Activated naive CD8-positive, alpha-beta T cell treated with anti-CD3 and anti-CD28 coated beads for 36 hours (primary cell): Measurements from ENCODE around the gene EPHB1. TPM values are rescaled to one million over a fixed set of nuclear protein-coding genes. Genes with fewer than 3 reads are reported as not detected.

Experiments used
- DNase-seq: peaks from one replicate; pipeline ENCODE4 v3.0.0; 2021
- H3K27ac Mint-ChIP-seq: one replicate; pipeline ENCODE4 v1.8.0; 2022; ENCODE audit warnings: mild to moderate bottlenecking, moderate library complexity, mixed read lengths
- H3K27me3 Mint-ChIP-seq: one replicate; pipeline ENCODE4 v1.8.0; 2022; ENCODE audit warnings: mild to moderate bottlenecking, mixed read lengths
- H3K36me3 Mint-ChIP-seq: one replicate; pipeline ENCODE4 v1.8.0; 2021; ENCODE audit warnings: mild to moderate bottlenecking, mixed read lengths
- H3K4me1 Mint-ChIP-seq: one replicate; pipeline ENCODE4 v1.8.0; 2021; ENCODE audit warnings: mixed read lengths
- H3K4me3 Mint-ChIP-seq: one replicate; pipeline ENCODE4 v1.8.0; 2022; ENCODE audit warnings: mild to moderate bottlenecking, moderate library complexity, mixed read lengths
- H3K9me3 Mint-ChIP-seq: one replicate; pipeline ENCODE4 v1.8.0; 2022; ENCODE audit warnings: mixed read lengths
- total RNA-seq, 2 experiments: library from RNA; stranded (reverse); gene quantifications; one replicate each; pipeline ENCODE4 v1.2.3, GENCODE V29; 2021

Gene EPHB1
- total RNA-seq, 2 experiments from 2014 or later = not detected

GRCh38 chr3:134810052-134810435 lies 15.0 kb downstream of the EPHB1 start:
- peaks cover 17% of the 10 kb centered on the region for H3K27me3 Mint-ChIP-seq

DNA sequence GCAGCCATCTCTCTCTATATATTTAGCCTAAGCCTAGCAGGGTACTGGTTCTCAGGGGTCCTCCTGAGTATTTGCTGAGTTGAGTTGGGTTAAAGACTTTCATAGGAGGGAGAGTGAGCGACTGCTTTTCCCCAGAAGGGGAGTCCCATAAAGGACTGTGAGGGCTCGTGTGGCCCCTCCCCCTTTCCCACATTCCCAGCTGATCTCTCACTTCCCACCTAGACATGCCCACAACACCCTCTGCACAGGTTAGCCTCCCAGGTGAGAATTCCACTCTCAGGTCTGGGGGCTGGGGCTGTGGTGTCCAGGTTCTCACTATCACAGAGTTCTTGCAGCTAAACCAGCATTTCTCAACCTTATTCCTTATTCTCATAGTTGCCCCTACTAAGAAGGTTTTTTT lies 15.8 kb downstream of the EPHB1 start:
- no peak for DNase-seq
- peaks cover 2% of the 10 kb centered on the region for H3K4me1 Mint-ChIP-seq
- no peak overlapping the region for H3K27ac Mint-ChIP-seq
- peaks cover 12% of the 10 kb centered on the region for H3K27me3 Mint-ChIP-seq
- no peak overlapping the region for H3K4me3 Mint-ChIP-seq
- no peaks in the 10 kb centered on the region for H3K36me3 Mint-ChIP-seq
- H3K9me3 Mint-ChIP-seq = no peaks in the 10 kb centered on the region

More at GRCh38 chr3:134810052-134810435, 15.0 kb downstream of the EPHB1 start:
- DNase-seq = no peak
- no peak overlapping the region for H3K4me3 Mint-ChIP-seq
- H3K4me1 Mint-ChIP-seq = peaks cover 2% of the 10 kb centered on the region
- H3K36me3 Mint-ChIP-seq = no peaks in the 10 kb centered on the region
- no peak overlapping the region for H3K27ac Mint-ChIP-seq
- no peaks in the 10 kb centered on the region for H3K9me3 Mint-ChIP-seq

GRCh38 chr3:134813618-134814017 lies 18.6 kb downstream of the EPHB1 start:
- Mint-ChIP-seq H3K4me3 (no peak overlapping the region), H3K27ac (no peak overlapping the region), H3K36me3 (no peaks in the 10 kb centered on the region), H3K9me3 (no peaks in the 10 kb centered on the region), H3K4me1 (peaks cover 2% of the 10 kb centered on the region), H3K27me3 (peaks cover under 1% of the 10 kb centered on the region)
- no peak for DNase-seq

GRCh38 chr3:134815519-134815918 lies 20.5 kb downstream of the EPHB1 start:
- Mint-ChIP-seq H3K27ac (no peak overlapping the region), H3K9me3 (no peaks in the 10 kb centered on the region), H3K4me3 (no peak overlapping the region), H3K4me1 (no peaks in the 10 kb centered on the region), H3K27me3 (no peaks in the 10 kb centered on the region), H3K36me3 (no peaks in the 10 kb centered on the region)
- DNase-seq = no peak

GRCh38 chr3:134816623-134817022 lies 21.6 kb downstream of the EPHB1 start:
- peaks cover 4% of the 10 kb centered on the region for H3K27me3 Mint-ChIP-seq
- no peak overlapping the region for H3K27ac Mint-ChIP-seq
- H3K36me3 Mint-ChIP-seq = no peaks in the 10 kb centered on the region
- H3K4me1 Mint-ChIP-seq = no peaks in the 10 kb centered on the region
- no peak for DNase-seq
- no peak overlapping the region for H3K4me3 Mint-ChIP-seq
- H3K9me3 Mint-ChIP-seq = no peaks in the 10 kb centered on the region

DNA sequence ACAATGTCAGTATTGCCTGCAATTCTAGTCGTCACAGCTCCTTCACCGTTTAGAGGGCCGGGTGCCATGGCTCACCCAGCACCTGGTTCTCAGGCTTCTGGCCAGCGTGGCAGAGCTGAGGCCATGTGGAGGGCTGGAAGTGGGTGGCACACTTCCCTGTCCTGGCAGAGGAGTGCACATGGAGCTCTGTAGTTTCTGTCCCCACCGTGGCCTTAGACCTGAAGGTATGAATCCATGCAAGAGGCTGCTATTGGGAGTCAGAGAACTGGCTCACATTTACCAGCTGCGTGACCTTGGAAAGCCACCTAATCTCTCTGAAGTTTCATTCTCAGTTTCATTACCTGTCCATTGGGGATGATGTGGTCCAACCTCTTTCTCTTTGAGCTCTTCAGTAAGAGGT lies 22.2 kb downstream of the EPHB1 start:
- Mint-ChIP-seq H3K4me1 (no peaks in the 10 kb centered on the region), H3K9me3 (no peaks in the 10 kb centered on the region), H3K27me3 (peaks cover 5% of the 10 kb centered on the region), H3K27ac (no peak overlapping the region), H3K36me3 (no peaks in the 10 kb centered on the region), H3K4me3 (no peak overlapping the region)
- no peak for DNase-seq

DNA sequence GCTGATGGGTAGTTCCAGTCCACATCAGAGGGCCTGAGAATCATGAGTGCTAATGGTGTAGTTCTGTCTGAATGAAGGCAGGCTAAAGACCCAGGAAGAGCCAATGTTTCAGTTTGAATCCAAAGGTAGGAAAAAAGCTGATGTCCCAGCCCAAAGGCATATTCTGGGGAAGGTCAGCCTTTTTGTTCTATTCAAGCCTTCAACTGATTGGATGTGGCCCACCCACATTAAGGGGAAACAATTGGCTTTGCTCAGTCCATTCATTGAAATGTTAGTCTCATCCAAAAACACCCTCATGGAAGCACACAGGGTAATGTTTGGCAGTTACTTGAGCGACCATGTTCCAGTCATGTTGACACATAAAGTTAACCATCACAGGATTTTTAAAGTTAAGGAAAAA lies 25.9 kb downstream of the EPHB1 start:
- H3K36me3 Mint-ChIP-seq = no peaks in the 10 kb centered on the region
- no peaks in the 10 kb centered on the region for H3K9me3 Mint-ChIP-seq
- no peaks in the 10 kb centered on the region for H3K4me1 Mint-ChIP-seq
- H3K27me3 Mint-ChIP-seq = peaks cover 5% of the 10 kb centered on the region
- DNase-seq = no peak
- no peak overlapping the region for H3K27ac Mint-ChIP-seq
- no peak overlapping the region for H3K4me3 Mint-ChIP-seq

DNA sequence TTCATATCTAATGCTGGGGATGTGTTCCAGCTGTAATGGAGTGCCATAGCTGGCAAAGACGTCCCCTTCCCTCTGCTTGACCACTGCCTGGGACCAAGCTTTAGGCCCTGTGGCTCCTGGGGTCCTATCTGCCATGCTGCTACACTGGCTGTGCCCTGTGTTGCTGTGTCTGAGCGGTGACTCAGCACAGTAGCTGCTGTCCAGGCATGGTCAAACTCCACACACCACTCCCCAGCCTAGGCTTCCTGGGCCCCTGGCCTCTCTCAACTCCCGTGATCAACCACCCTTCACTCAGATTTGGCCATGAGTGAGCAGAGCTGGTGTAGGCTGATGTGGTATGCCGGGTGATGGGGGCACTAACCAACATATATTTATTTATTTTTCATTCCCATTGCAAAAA lies 27.0 kb downstream of the EPHB1 start:
- H3K27ac Mint-ChIP-seq = no peak overlapping the region
- no peak overlapping the region for H3K4me3 Mint-ChIP-seq
- H3K4me1 Mint-ChIP-seq = no peaks in the 10 kb centered on the region
- peaks cover 5% of the 10 kb centered on the region for H3K27me3 Mint-ChIP-seq
- H3K36me3 Mint-ChIP-seq = no peaks in the 10 kb centered on the region
- DNase-seq = no peak
- no peaks in the 10 kb centered on the region for H3K9me3 Mint-ChIP-seq

- Mint-ChIP-seq H3K27me3 (peaks cover 5% of the 10 kb centered on the region), H3K36me3 (no peaks in the 10 kb centered on the region), H3K4me1 (no peaks in the 10 kb centered on the region), H3K9me3 (no peaks in the 10 kb centered on the region), H3K4me3 (no peak overlapping the region), H3K27ac (no peak overlapping the region)
- no peak for DNase-seq
Observed at GRCh38 chr3:134823679-134824078, 28.6 kb downstream of the EPHB1 start.

GRCh38 chr3:134824791-134825190 lies 29.7 kb downstream of the EPHB1 start:
- no peaks in the 10 kb centered on the region for H3K4me1 Mint-ChIP-seq
- H3K9me3 Mint-ChIP-seq = no peaks in the 10 kb centered on the region
- H3K27me3 Mint-ChIP-seq = peaks cover 5% of the 10 kb centered on the region
- H3K27ac Mint-ChIP-seq = no peak overlapping the region
- H3K4me3 Mint-ChIP-seq = no peak overlapping the region
- H3K36me3 Mint-ChIP-seq = no peaks in the 10 kb centered on the region
- no peak for DNase-seq

GRCh38 chr3:134827213-134827612 lies 32.2 kb downstream of the EPHB1 start:
- Mint-ChIP-seq H3K27ac (no peak overlapping the region), H3K4me1 (no peaks in the 10 kb centered on the region), H3K4me3 (no peak overlapping the region), H3K27me3 (no peaks in the 10 kb centered on the region), H3K9me3 (no peaks in the 10 kb centered on the region), H3K36me3 (no peaks in the 10 kb centered on the region)
- DNase-seq = no peak

GRCh38 chr3:134829721-134830120 lies 34.7 kb downstream of the EPHB1 start:
- no peak for DNase-seq
- no peaks in the 10 kb centered on the region for H3K9me3 Mint-ChIP-seq
- H3K27me3 Mint-ChIP-seq = no peaks in the 10 kb centered on the region
- H3K4me1 Mint-ChIP-seq = no peaks in the 10 kb centered on the region
- no peak overlapping the region for H3K27ac Mint-ChIP-seq
- H3K36me3 Mint-ChIP-seq = no peaks in the 10 kb centered on the region
- no peak overlapping the region for H3K4me3 Mint-ChIP-seq

GRCh38 chr3:134832585-134832984 lies 37.5 kb downstream of the EPHB1 start:
- Mint-ChIP-seq H3K36me3 (no peaks in the 10 kb centered on the region), H3K4me3 (no peak overlapping the region), H3K4me1 (no peaks in the 10 kb centered on the region), H3K27me3 (no peaks in the 10 kb centered on the region), H3K27ac (no peak overlapping the region), H3K9me3 (no peaks in the 10 kb centered on the region)
- DNase-seq = no peak

DNA sequence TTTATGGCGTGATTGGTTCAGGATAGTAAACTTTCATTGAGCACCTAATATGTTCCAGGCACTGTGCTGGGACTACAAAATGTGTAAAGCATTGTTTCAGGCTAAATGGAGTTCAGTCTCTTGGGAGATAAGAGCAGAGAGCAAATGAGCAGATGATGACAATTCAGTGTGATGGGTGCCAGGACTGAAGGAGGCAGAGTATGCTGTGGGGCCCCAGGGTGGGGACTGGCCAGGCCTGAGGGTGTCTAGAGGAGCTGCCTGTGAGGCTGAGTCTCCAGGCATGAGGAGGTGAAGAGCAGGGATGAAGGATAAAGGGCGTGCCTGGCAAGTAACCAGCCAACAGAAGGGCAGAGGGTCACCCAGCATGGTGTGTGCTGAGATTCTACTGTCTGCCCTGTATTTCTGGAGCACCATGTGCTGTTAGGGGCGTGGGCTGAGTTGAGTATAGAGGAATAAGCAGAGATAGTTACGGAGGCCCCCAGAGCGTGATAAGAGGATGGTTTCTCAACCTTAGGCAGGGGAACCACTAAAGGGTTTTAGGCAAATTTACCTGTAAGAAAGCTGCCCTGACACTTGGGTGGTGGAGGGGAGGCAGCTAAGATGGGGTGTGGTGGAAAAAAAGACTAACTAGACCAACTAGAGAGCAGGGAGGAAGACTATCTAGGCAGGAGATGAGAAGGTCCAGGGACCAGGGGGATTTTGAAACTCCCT lies 38.5 kb downstream of the EPHB1 start:
- DNase-seq = no peak
- no peak overlapping the region for H3K4me3 Mint-ChIP-seq
- no peaks in the 10 kb centered on the region for H3K36me3 Mint-ChIP-seq
- no peak overlapping the region for H3K27ac Mint-ChIP-seq
- no peaks in the 10 kb centered on the region for H3K9me3 Mint-ChIP-seq
- H3K27me3 Mint-ChIP-seq = no peaks in the 10 kb centered on the region
- H3K4me1 Mint-ChIP-seq = no peaks in the 10 kb centered on the region

- DNase-seq = no peak
- Mint-ChIP-seq H3K4me1 (no peaks in the 10 kb centered on the region), H3K36me3 (no peaks in the 10 kb centered on the region), H3K4me3 (no peak overlapping the region), H3K9me3 (no peaks in the 10 kb centered on the region), H3K27ac (no peak overlapping the region), H3K27me3 (no peaks in the 10 kb centered on the region)
Observed at GRCh38 chr3:134836921-134837320, 41.9 kb downstream of the EPHB1 start.

- DNase-seq = no peak
- H3K4me1 Mint-ChIP-seq = no peaks in the 10 kb centered on the region
- H3K4me3 Mint-ChIP-seq = no peak overlapping the region
- H3K27ac Mint-ChIP-seq = no peak overlapping the region
- H3K9me3 Mint-ChIP-seq = peaks cover 8% of the 10 kb centered on the region
- no peaks in the 10 kb centered on the region for H3K36me3 Mint-ChIP-seq
- H3K27me3 Mint-ChIP-seq = no peaks in the 10 kb centered on the region
Observed at GRCh38 chr3:134838599-134838998, 43.5 kb downstream of the EPHB1 start.
